Loucy (cell line): ENCODE results near the gene PACRG.

Source experiments
- CTCF ChIP-seq: fragments of 200-600 bp; sonication (generic); conservative IDR thresholded peaks from 2 replicates; pipeline ENCODE4 v1.5.1; 2014; ENCODE audit warnings: mild to moderate bottlenecking, antibody characterized with exemption, low read length
- EZH2phosphoT487 ChIP-seq: fragments of 200-600 bp; IDR thresholded peaks from 2 replicates; pipeline ENCODE4 v1.6.1; 2018; ENCODE audit warnings: antibody characterized with exemption, mild to moderate bottlenecking, moderate library complexity, borderline replicate concordance

- TF ChIP-seq CTCF (no peak), EZH2phosphoT487 (no peak)
These were observed 176.4 kb downstream of the PACRG start for GRCh38 chr6:162904069-162904663.
